HEK293T (cell line): ENCODE data around the gene MSMO1.

ENCODE experiments used
- CTCF ChIA-PET: fragments of 350-600 bp; formaldehyde crosslinking; extraction: SDS; loops from one replicate; lab custom pipeline; 2021; ENCODE audit warnings: antibody characterized with exemption, inconsistent platforms; lab: Yijun Ruan, JAX
- POLR2A ChIA-PET: fragments of 350-600 bp; formaldehyde crosslinking; extraction: SDS; loops from one replicate; lab custom pipeline; 2020; ENCODE audit warnings: antibody characterized with exemption, inconsistent platforms; lab: Yijun Ruan, JAX
- DNase-seq: peaks from one replicate; pipeline ENCODE4 v3.0.0; 2012; ENCODE audit warnings: mixed read lengths; ENCODE audit errors: extremely low spot score
- ARNT ChIP-seq: fragments of 450-650 bp; IDR thresholded peaks from 2 replicates; pipeline ENCODE4 v1.6.1; 2017; ENCODE audit warnings: mild to moderate bottlenecking
- BHLHE40 ChIP-seq: fragments of 450-650 bp; IDR thresholded peaks from 2 replicates; pipeline ENCODE4 v1.6.1; 2016; ENCODE audit warnings: mild to moderate bottlenecking, moderate library complexity, borderline replicate concordance
- CTBP1 ChIP-seq: fragments of 450-650 bp; IDR thresholded peaks from 2 replicates; pipeline ENCODE4 v1.6.1; 2016; ENCODE audit warnings: borderline replicate concordance
- ELF4 ChIP-seq: fragments of 450-650 bp; IDR thresholded peaks from 2 replicates; pipeline ENCODE4 v1.6.1; 2017; ENCODE audit warnings: antibody characterized with exemption
- FOXA1 ChIP-seq: fragments of 450-650 bp; IDR thresholded peaks from 2 replicates; pipeline ENCODE4 v1.6.1; 2016; ENCODE audit warnings: mild to moderate bottlenecking
- FOXK2 ChIP-seq: fragments of 450-650 bp; IDR thresholded peaks from 2 replicates; pipeline ENCODE4 v1.6.1; 2016; ENCODE audit warnings: mild to moderate bottlenecking
- FOXM1 ChIP-seq: fragments of 450-650 bp; IDR thresholded peaks from 2 replicates; pipeline ENCODE4 v1.6.1; 2017; ENCODE audit warnings: mild to moderate bottlenecking, borderline replicate concordance
- HDGF ChIP-seq: fragments of 450-650 bp; IDR thresholded peaks from 2 replicates; pipeline ENCODE4 v1.6.1; 2017; ENCODE audit warnings: antibody characterized with exemption, borderline replicate concordance
- L3MBTL2 ChIP-seq: fragments of 450-650 bp; conservative IDR thresholded peaks from 2 replicates; pipeline ENCODE4 v1.6.1; 2016; ENCODE audit warnings: mild to moderate bottlenecking
- LEF1 ChIP-seq: fragments of 450-650 bp; IDR thresholded peaks from 2 replicates; pipeline ENCODE4 v1.6.1; 2017; ENCODE audit warnings: mild to moderate bottlenecking, borderline replicate concordance
- NFRKB ChIP-seq: fragments of 450-650 bp; IDR thresholded peaks from 2 replicates; pipeline ENCODE4 v1.6.1; 2016; ENCODE audit warnings: mild to moderate bottlenecking, moderate library complexity
- SP1 ChIP-seq: fragments of 450-650 bp; IDR thresholded peaks from 2 replicates; pipeline ENCODE4 v1.6.1; 2017
- SUZ12 ChIP-seq: fragments of 450-650 bp; IDR thresholded peaks from 2 replicates; pipeline ENCODE4 v1.6.1; 2016; ENCODE audit warnings: mild to moderate bottlenecking
- TARDBP ChIP-seq: fragments of 450-650 bp; IDR thresholded peaks from 2 replicates; pipeline ENCODE4 v1.6.1; 2016
- ZNF384 ChIP-seq: fragments of 450-650 bp; IDR thresholded peaks from 2 replicates; pipeline ENCODE4 v1.6.1; 2016
- TF ChIP-seq, protein P1 (sequence below): fragments of 450-650 bp; IDR thresholded peaks from 2 replicates; pipeline ENCODE4 v1.6.1; 2016

Gene MSMO1

GRCh38 chr4:165319509-165319908 is 8.0 kb upstream of the MSMO1 start:
- ChIA-PET CTCF (no interaction called here), POLR2A (interaction anchor here (1.4 kb wide), 1 partner anchor 8 kb away, joined by 5 read pairs; the partner anchor contains the start of gene MSMO1)
- no peak for DNase-seq

GRCh38 chr4:165324236-165324917 is 3.1 kb upstream of the MSMO1 start:
- ChIA-PET POLR2A (no interaction called here), CTCF (no interaction called here)
- DNase-seq = no peak
- TF ChIP-seq L3MBTL2 (no peak), CTBP1 (no peak), ELF4 (no peak), FOXA1 (no peak), SP1 (no peak), LEF1 (no peak), HDGF (no peak), SUZ12 (no peak), FOXK2 (no peak)
- TF ChIP-seq, protein P1, sequence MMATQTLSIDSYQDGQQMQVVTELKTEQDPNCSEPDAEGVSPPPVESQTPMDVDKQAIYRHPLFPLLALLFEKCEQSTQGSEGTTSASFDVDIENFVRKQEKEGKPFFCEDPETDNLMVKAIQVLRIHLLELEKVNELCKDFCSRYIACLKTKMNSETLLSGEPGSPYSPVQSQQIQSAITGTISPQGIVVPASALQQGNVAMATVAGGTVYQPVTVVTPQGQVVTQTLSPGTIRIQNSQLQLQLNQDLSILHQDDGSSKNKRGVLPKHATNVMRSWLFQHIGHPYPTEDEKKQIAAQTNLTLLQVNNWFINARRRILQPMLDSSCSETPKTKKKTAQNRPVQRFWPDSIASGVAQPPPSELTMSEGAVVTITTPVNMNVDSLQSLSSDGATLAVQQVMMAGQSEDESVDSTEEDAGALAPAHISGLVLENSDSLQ = no peak

More at GRCh38 chr4:165319509-165319908, 8.0 kb upstream of the MSMO1 start:
- no peak for TF ChIP-seq FOXM1
- no peak for TF ChIP-seq L3MBTL2
- TF ChIP-seq HDGF = no peak
- TF ChIP-seq FOXA1 = no peak
- TF ChIP-seq FOXK2 = no peak
- TF ChIP-seq, protein P1 = no peak
- TF ChIP-seq ZNF384 = no peak
- no peak for TF ChIP-seq ARNT
- no peak for TF ChIP-seq TARDBP
- TF ChIP-seq NFRKB = no peak
- TF ChIP-seq BHLHE40 = no peak
- no peak for TF ChIP-seq SP1
- TF ChIP-seq LEF1 = no peak
- no peak for TF ChIP-seq CTBP1
- no peak for TF ChIP-seq SUZ12
- no peak for TF ChIP-seq ELF4

DNA sequence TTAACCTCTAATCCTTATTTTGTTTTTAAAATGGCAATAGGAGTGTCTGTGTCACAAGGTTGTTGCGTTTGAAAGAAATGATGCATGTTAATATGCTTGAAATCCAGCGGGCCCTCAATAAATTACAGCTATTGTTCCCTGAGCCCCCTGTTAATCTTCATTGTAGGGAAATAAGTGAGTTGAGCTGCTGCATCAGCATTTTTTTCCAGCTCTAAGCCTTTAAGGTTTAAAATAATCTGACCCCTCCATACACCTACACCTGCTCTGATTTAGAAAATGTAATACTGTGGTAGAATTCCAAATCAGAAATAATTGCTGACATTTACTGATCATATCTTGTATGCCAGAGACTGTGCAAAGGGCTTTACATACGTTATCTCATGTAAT is 2.6 kb upstream of the MSMO1 start:
- ChIA-PET POLR2A (interaction anchor here (2.9 kb wide), 1 partner anchor 116 kb away, joined by 10 read pairs; no protein-coding TSS in a partner anchor), CTCF (interaction anchor here (0.5 kb wide), 1 partner anchor 1296 kb away, joined by 4 read pairs; no protein-coding TSS in a partner anchor)

DNA sequence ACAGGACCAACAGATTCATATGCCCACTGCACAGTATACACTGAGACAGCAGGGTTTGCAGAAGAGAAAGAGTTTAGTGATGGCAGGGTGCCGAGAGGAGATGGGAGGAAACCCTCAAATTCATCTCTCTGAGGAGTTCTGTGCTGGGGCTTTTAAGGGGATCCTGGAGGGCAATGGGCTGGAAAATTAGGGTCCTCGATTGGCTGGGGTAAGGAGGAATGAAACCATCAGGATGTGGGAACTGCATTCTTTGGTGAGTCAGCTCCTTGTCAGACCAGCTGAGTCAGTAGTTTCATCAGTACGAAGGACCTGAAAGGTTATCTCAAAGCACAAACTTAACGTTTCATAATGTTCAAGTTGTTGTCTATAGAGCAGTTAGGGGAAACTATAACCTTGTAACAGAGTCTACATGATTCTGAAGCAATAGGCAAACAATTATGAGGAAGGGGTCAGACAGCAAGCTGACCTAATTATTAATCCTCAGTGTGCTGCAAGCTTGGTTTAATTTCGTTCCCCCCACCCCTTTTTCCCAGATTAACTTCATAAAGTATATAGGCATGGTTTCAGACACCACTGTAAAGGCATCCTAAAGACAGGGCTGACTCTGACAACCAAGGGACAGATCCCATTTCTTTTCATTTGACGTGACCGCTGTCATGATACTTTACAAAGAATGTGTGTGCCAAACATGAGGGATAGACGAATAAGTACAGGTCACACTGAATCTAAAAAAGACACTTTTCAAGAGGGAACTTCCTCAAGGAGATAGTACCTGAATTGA is 1.5 kb upstream of the MSMO1 start:
- TF ChIP-seq ELF4 (no peak), TARDBP (no peak), FOXK2 (no peak), HDGF (no peak), SP1 (no peak), NFRKB (no peak), BHLHE40 (no peak), ARNT (no peak), LEF1 (no peak), ZNF384 (no peak), FOXM1 (no peak), FOXA1 (no peak)
- TF ChIP-seq, protein P1 = no peak
- POLR2A ChIA-PET = interaction anchor here (2.9 kb wide), 1 partner anchor 117 kb away, joined by 10 read pairs; no protein-coding TSS in a partner anchor
- CTCF ChIA-PET = interaction anchor here (1.1 kb wide), 1 partner anchor 195 kb away, joined by 3 read pairs; no protein-coding TSS in a partner anchor
- DNase-seq = no peak

More for the DNA sequence above, 2.6 kb upstream of the MSMO1 start:
- no peak for TF ChIP-seq L3MBTL2
- TF ChIP-seq BHLHE40 = no peak
- TF ChIP-seq CTBP1 = no peak
- no peak for TF ChIP-seq HDGF
- DNase-seq = no peak

DNA sequence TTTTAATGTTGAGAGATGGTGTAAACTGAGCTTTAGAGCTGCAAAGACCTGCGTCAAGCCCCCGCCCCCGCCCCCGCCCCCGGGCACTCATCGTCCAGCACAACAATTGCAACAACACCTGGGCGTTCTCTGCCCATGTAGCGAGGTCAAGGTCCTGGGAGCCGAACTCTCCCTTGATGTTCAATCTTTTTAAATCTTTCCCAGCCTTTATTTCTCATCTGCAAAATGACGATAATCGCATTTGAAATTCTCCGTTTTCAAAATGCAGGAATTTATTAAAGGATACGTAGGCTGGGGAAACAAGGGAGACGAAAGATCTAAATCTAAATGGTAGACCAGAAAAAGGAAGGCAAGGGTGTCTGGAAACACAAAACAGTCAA is 648 bp upstream of the MSMO1 start:
- DNase-seq = peak; percentile 38
- ChIA-PET CTCF (interaction anchor here (0.6 to 1.5 kb wide), 3 partner anchors 29 to 214 kb away, joined by 3 to 5 read pairs (median 4); partner anchors contain the start of gene TMEM192), POLR2A (interaction anchor here (0.9 to 2.9 kb wide), 15 partner anchors 11 to 214 kb away, joined by 3 to 12 read pairs (median 5); partner anchors contain the start of genes CPE and TMEM192)
- TF ChIP-seq SUZ12 (no peak), L3MBTL2 (no peak), FOXA1 (no peak)

DNA sequence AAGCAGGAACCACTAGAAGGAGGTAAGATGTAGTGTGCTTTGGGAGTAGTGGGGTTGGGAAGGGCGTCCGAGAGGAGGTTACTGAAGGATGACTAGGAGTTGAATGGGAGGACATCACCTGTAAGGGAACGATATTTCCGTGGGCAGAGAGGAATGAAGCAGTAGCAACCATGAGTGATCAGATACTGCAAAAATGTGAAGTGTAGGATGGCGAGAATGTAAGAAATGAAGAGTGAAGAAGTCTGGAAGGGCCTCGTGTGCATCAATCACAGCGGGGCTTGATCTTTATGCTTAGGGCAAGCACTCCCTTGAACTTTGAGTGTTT is 594 bp downstream of the MSMO1 start:
- ChIA-PET CTCF (no interaction called here), POLR2A (interaction anchor here (2.1 kb wide), 1 partner anchor 13 kb away, joined by 12 read pairs; no protein-coding TSS in a partner anchor)
- TF ChIP-seq, protein P1 = no peak
- TF ChIP-seq BHLHE40 = no peak
- TF ChIP-seq FOXM1 = no peak
- TF ChIP-seq FOXA1 = no peak
- TF ChIP-seq NFRKB = no peak
- TF ChIP-seq CTBP1 = no peak; the same call in 1 of the 2 replicates
- TF ChIP-seq LEF1 = no peak
- TF ChIP-seq ARNT = no peak
- no peak for TF ChIP-seq HDGF
- no peak for TF ChIP-seq TARDBP
- TF ChIP-seq SUZ12 = no peak
- no peak for TF ChIP-seq ELF4
- TF ChIP-seq L3MBTL2 = no peak
- no peak for TF ChIP-seq FOXK2
- TF ChIP-seq SP1 = no peak
- no peak for TF ChIP-seq ZNF384
- no peak for DNase-seq
